Heart left ventricle (tissue), 13 donors: ENCODE results near the gene DDX51.

Source experiments
- POLR2A ChIP-seq, 2 donors: fragments of 450-650 bp; IDR thresholded peaks; one replicate each; pipeline ENCODE4 v1.6.1; 2017; ENCODE audit warnings: antibody characterized with exemption in 2 of 2, mild to moderate bottlenecking in 2 of 2, moderate library complexity in 2 of 2
- TF ChIP-seq, protein P1 (sequence below), 12 donors: fragments of 200-600 bp; sonication (generic) in 4 of 12; IDR thresholded peaks; one replicate each; pipeline versions ENCODE4 v1.5.0 to v1.8.0; 2018 to 2022; ENCODE audit warnings: antibody characterized with exemption in 12 of 12, mild to moderate bottlenecking in 5 of 12
- donor health status: ischemic (EF 13 %, LVEDD 7.1; RV severe dilation, severe dysfunction).
- donor health status: DM: no; HTN: yes; CAD: no.
- donor health status: DM: no; HTN: no; CAD: no.
- donor health status: ischemic (EF 25% LVEDD 6.9; RV normal size, moderate dysfunction).
- donor health status: ischemic (EF 25% LVEDD 5.7; RV mildly dilated, moderate dysfunction).
- donor health status: ischemic (EF 35%, LVEDD 5.7; RV mildly dilated, moderate dysfunction).
- donor health status: nonischemic (EF 11% LVEDD 7.7; RV severe dilation, severe dysfunction).
- donor health status: DM: yes; HTN: yes; CAD: no.
- donor health status: PGD.
- donor health status: ischemic (EF 29% LVEDD 5.4; RV normal size, mild dysfunction).
- donor health status: nonischemic (EF 23%, LVEDD 6.1; RV moderate dilation, normal function).

DNA sequence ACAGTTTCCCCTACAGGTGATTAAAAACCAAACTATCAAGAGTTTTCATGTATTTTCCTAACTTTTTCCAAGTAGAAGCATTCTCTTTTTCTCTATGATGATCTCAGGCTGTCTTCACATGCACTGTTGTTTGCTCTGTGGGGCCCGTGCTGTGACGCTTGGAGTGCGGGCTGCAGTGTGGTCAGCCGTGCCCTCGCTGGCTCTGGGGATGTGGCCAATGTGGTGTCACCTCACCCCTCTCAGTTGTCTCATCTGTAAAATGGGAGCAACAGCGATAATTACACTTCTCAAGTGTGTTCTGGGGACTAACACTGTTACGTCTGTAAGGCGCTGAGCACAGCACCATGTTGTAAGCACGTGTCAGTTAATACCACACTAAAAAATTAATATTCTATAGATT, 28.6 kb downstream of the DDX51 start:
- TF ChIP-seq, protein P1, sequence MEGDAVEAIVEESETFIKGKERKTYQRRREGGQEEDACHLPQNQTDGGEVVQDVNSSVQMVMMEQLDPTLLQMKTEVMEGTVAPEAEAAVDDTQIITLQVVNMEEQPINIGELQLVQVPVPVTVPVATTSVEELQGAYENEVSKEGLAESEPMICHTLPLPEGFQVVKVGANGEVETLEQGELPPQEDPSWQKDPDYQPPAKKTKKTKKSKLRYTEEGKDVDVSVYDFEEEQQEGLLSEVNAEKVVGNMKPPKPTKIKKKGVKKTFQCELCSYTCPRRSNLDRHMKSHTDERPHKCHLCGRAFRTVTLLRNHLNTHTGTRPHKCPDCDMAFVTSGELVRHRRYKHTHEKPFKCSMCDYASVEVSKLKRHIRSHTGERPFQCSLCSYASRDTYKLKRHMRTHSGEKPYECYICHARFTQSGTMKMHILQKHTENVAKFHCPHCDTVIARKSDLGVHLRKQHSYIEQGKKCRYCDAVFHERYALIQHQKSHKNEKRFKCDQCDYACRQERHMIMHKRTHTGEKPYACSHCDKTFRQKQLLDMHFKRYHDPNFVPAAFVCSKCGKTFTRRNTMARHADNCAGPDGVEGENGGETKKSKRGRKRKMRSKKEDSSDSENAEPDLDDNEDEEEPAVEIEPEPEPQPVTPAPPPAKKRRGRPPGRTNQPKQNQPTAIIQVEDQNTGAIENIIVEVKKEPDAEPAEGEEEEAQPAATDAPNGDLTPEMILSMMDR (IDR thresholded peaks at IDR 0.05): no peak
- no peak for TF ChIP-seq POLR2A (IDR thresholded peaks at IDR 0.05)
